Panc1 (cell line): Measurements from ENCODE around the gene FRMPD1. TPM values are rescaled to one million over a fixed set of nuclear protein-coding genes. Genes with fewer than 3 reads are reported as not detected.
"Not testable (repeated sequence)": the region's sequence is repeated elsewhere in the genome, so short reads cannot be mapped to it uniquely, and the experiment has no call there.

Experiments used
- ATAC-seq: fragments of 200-7000 bp; cut with Tn5 transposase; 2 replicates; pipeline ENCODE4 v1.9.1; 2020; ENCODE audit warnings: mild to moderate bottlenecking, moderate library complexity
- BruUV-seq: library from RNA; stranded (reverse); fragments of 400-500 nt; replicated peaks from 2 replicates; lab custom pipeline; 2021; lab: Mats Ljungman, UMichigan
- CTCF ChIA-PET: fragments of 300-600 bp; sonication (Branson Sonifier 250); formaldehyde crosslinking; loops from one replicate; lab custom pipeline; 2022; ENCODE audit warnings: antibody characterized with exemption; lab: Charles Lee
- POLR2A ChIA-PET: fragments of 300-600 bp; sonication (Branson Sonifier 250); formaldehyde crosslinking; loops from one replicate; lab custom pipeline; 2022; ENCODE audit warnings: antibody characterized with exemption; lab: Charles Lee
- DNase-seq: peaks from one replicate; pipeline ENCODE4 v3.0.0-alpha.2; 2010; ENCODE audit warnings: low read depth, low spot score
- H3K27ac ChIP-seq: 2 replicates; pipeline ENCODE4 v1.5.1; 2011; ENCODE audit warnings: mild to moderate bottlenecking, low read length, inconsistent platforms
- H3K27me3 ChIP-seq: fragments of 200-500 bp; sonication (Bioruptor generic); 2 replicates; pipeline ENCODE4 v1.6.0; 2014; ENCODE audit warnings: low read length, inconsistent platforms; ENCODE audit not compliant: control insufficient read depth, insufficient read depth
- H3K36me3 ChIP-seq: fragments of 200-500 bp; sonication (Bioruptor generic); 2 replicates; pipeline ENCODE4 v1.5.1; 2014; ENCODE audit warnings: inconsistent platforms, mild to moderate bottlenecking, low read length, moderate library complexity; ENCODE audit not compliant: control insufficient read depth, insufficient read depth
- H3K4me1 ChIP-seq: 2 replicates; pipeline ENCODE4 v1.5.1; 2011; ENCODE audit warnings: inconsistent platforms, mild to moderate bottlenecking, low read length, moderate library complexity; ENCODE audit not compliant: control insufficient read depth, insufficient read depth
- H3K4me3 ChIP-seq, 2 experiments: 2 replicates each; pipeline ENCODE4 v1.5.1; 2011 to 2012; ENCODE audit warnings: low read depth in 2 of 2, low read length in 2 of 2, mild to moderate bottlenecking in 2 of 2, inconsistent platforms in 1 of 2, moderate library complexity in 1 of 2
- H3K9me3 ChIP-seq: fragments of 200-500 bp; sonication (Bioruptor generic); 2 replicates; pipeline ENCODE4 v1.5.1; 2014; ENCODE audit warnings: low read depth, mild to moderate bottlenecking, inconsistent platforms, low read length, moderate library complexity; ENCODE audit not compliant: control insufficient read depth, insufficient read depth
- POLR2AphosphoS5 ChIP-seq: IDR thresholded peaks from 2 replicates; pipeline ENCODE4 v1.6.1; 2012; ENCODE audit warnings: mild to moderate bottlenecking, low read depth, low read length, moderate library complexity
- REST ChIP-seq, 2 experiments: IDR thresholded peaks; 2 replicates each; pipeline ENCODE4 v1.6.1; 2011 to 2012; ENCODE audit warnings: low read depth in 2 of 2, control low read depth in 1 of 2, low read length in 1 of 2, mild to moderate bottlenecking in 1 of 2, moderate library complexity in 1 of 2; ENCODE audit not compliant: insufficient read depth in 1 of 2
- SIN3A ChIP-seq: IDR thresholded peaks from 2 replicates; pipeline ENCODE4 v1.6.1; 2012; ENCODE audit warnings: low read depth, mild to moderate bottlenecking, low read length, moderate library complexity, borderline replicate concordance; ENCODE audit not compliant: insufficient read depth
- TCF7L2 ChIP-seq: IDR thresholded peaks from 2 replicates; pipeline ENCODE4 v1.6.1; 2011; ENCODE audit warnings: mild to moderate bottlenecking, low read depth, low read length, inconsistent platforms
- in situ Hi-C: cut with HindIII; loops from 2 replicates; pipeline ENCODE4 v1.10.0; 2016; ENCODE audit warnings: low sequenced_read_pairs, low pct_unique_long_range_greater_than_20kb
- intact Hi-C: fragments of 100-400 bp; cut with micrococcal nuclease; formaldehyde crosslinking; loops from one replicate; pipeline ENCODE4 v1.10.0; 2022; ENCODE audit not compliant: unreplicated experiment
- total RNA-seq: library from RNA; stranded (reverse); gene quantifications from one replicate; pipeline ENCODE4 v1.2.1, GENCODE V29; 2021; ENCODE audit not compliant: unreplicated experiment
- TF ChIP-seq, protein P1 (sequence below): fragments of 450-650 bp; IDR thresholded peaks from 2 replicates; pipeline ENCODE4 v1.5.1; 2017; ENCODE audit warnings: mild to moderate bottlenecking

FRMPD1 gene
- total RNA-seq, 1 experiment from 2014 or later: 0.21 TPM

- Histone ChIP-seq H3K4me3 (no peak overlapping the region), H3K27ac (no peak overlapping the region), H3K9me3 (no peaks in the 10 kb centered on the region), H3K4me1 (no peaks in the 10 kb centered on the region), H3K27me3 (no peaks in the 10 kb centered on the region), H3K36me3 (no peaks in the 10 kb centered on the region)
- in situ Hi-C loops (no loop called here), intact Hi-C loops (no loop called here)
- ATAC-seq: no peak
- TF ChIP-seq SIN3A (no peak), POLR2AphosphoS5 (no peak), TCF7L2 (no peak)
- TF ChIP-seq, protein P1, sequence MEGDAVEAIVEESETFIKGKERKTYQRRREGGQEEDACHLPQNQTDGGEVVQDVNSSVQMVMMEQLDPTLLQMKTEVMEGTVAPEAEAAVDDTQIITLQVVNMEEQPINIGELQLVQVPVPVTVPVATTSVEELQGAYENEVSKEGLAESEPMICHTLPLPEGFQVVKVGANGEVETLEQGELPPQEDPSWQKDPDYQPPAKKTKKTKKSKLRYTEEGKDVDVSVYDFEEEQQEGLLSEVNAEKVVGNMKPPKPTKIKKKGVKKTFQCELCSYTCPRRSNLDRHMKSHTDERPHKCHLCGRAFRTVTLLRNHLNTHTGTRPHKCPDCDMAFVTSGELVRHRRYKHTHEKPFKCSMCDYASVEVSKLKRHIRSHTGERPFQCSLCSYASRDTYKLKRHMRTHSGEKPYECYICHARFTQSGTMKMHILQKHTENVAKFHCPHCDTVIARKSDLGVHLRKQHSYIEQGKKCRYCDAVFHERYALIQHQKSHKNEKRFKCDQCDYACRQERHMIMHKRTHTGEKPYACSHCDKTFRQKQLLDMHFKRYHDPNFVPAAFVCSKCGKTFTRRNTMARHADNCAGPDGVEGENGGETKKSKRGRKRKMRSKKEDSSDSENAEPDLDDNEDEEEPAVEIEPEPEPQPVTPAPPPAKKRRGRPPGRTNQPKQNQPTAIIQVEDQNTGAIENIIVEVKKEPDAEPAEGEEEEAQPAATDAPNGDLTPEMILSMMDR: no peak
- BruUV-seq: no TSS peak
- ChIA-PET POLR2A (no interaction called here), CTCF (no interaction called here)
- no peak for DNase-seq
Measured at GRCh38 chr9:37760416-37761161, 109.8 kb downstream of the FRMPD1 start.

DNA sequence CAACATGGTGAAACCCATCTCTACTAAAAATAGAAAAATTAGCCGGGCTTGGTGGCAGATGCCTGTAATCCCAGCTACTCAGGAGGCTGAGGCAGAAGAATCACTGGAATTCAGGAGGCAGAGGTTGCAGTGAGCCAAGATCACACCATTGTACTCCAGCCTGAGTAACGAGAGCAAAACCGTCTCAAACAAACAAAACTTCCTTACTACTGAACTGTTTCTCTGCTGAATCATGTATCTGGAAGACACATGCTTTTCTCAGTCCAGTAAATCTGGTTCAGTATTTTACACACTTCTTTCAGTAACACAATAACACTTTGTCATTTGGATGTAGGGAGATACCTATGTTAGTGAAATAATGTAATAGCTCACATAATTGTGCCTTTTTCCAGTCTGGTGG is 110.8 kb downstream of the FRMPD1 start:
- intact Hi-C loops: no loop called here
- Histone ChIP-seq H3K4me3 (no peak overlapping the region), H3K27me3 (no peaks in the 10 kb centered on the region), H3K4me1 (no peaks in the 10 kb centered on the region), H3K36me3 (no peaks in the 10 kb centered on the region), H3K27ac (no peak overlapping the region), H3K9me3 (no peaks in the 10 kb centered on the region)
- ChIA-PET POLR2A (no interaction called here), CTCF (no interaction called here)
- BruUV-seq: no TSS peak
- ATAC-seq (no peak), DNase-seq (no peak)
- TF ChIP-seq, protein P1: no peak
- TF ChIP-seq TCF7L2 (no peak), POLR2AphosphoS5 (no peak), REST (IDR thresholded peaks at IDR 0.05; ENCODE audit: insufficient read depth in 1 of 2, low read depth in 2 of 2, low read length in 1 of 2) (no peak), SIN3A (no peak)
- in situ Hi-C loops: no loop called here

DNA sequence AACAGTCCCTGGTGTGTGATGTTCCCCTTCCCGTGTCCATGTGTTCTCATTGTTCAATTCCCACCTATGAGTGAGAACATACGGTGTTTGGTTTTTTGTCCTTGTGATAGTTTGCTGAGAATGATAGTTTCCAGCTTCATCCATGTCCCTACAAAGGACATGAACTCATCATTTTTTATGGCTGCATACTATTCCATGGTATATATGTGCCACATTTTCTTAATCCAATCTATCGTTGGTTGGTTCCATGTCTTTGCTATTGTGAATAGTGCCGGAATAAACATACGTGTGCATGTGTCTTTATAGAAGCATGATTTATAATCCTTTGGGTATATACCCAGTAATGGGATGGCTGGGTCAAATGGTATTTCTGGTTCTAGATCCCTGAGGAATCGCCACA is 114.5 kb downstream of the FRMPD1 start:
- H3K4me3 ChIP-seq, DNase-seq, H3K9me3 ChIP-seq, H3K27me3 ChIP-seq, in situ Hi-C loops, H3K27ac ChIP-seq, POLR2A ChIA-PET, H3K36me3 ChIP-seq, CTCF ChIA-PET, ATAC-seq, intact Hi-C loops, H3K4me1 ChIP-seq, BruUV-seq: not testable (repeated sequence)
